NCI-H82 treated with DMSO at 0.1 percent for 48 hours (cell line): Measurements from ENCODE around the gene ACAA2.

Source experiments
- DNase-seq: peaks from one replicate; lab custom pipeline; 2025; ENCODE audit not compliant: unreplicated experiment; lab: John Stamatoyannopoulos, UW

ACAA2 gene

GRCh38 chr18:49768051-49768391 is 45.3 kb downstream of the ACAA2 start:
- DNase-seq, result no peak

- no peak for DNase-seq
Measured at GRCh38 chr18:49767111-49768050, 46.0 kb downstream of the ACAA2 start.

GRCh38 chr18:49766646-49767045 is 46.7 kb downstream of the ACAA2 start:
- no peak for DNase-seq

GRCh38 chr18:49764032-49764431 is 49.3 kb downstream of the ACAA2 start:
- no peak for DNase-seq

- no peak for DNase-seq
Measured at GRCh38 chr18:49763590-49763989, 49.7 kb downstream of the ACAA2 start.

GRCh38 chr18:49762191-49763077 is 50.9 kb downstream of the ACAA2 start:
- no peak for DNase-seq

- DNase-seq, result no peak
Measured at GRCh38 chr18:49761771-49762170, 51.6 kb downstream of the ACAA2 start.

- DNase-seq, result no peak
Measured at GRCh38 chr18:49758263-49758610, 55.1 kb downstream of the ACAA2 start.

- no peak for DNase-seq
Measured at GRCh38 chr18:49757513-49758262, 55.6 kb downstream of the ACAA2 start.

GRCh38 chr18:49756671-49757362 is 56.5 kb downstream of the ACAA2 start:
- DNase-seq, result no peak

GRCh38 chr18:49756135-49756534 is 57.2 kb downstream of the ACAA2 start:
- no peak for DNase-seq

GRCh38 chr18:49755489-49755888 is 57.8 kb downstream of the ACAA2 start:
- DNase-seq, result no peak

- DNase-seq, result no peak
Measured at GRCh38 chr18:49754866-49755265, 58.5 kb downstream of the ACAA2 start.

- no peak for DNase-seq
Measured at GRCh38 chr18:49753643-49754042, 59.7 kb downstream of the ACAA2 start.

- no peak for DNase-seq
Measured at GRCh38 chr18:49752095-49752457, 61.3 kb downstream of the ACAA2 start.

GRCh38 chr18:49751427-49752094 is 61.8 kb downstream of the ACAA2 start:
- no peak for DNase-seq

- no peak for DNase-seq
Measured at GRCh38 chr18:49749563-49749962, 63.8 kb downstream of the ACAA2 start.

- no peak for DNase-seq
Measured at GRCh38 chr18:49747876-49748275, 65.5 kb downstream of the ACAA2 start.

- DNase-seq, result no peak
Measured at GRCh38 chr18:49745045-49746014, 68.0 kb downstream of the ACAA2 start.
